Stimulated activated CD4-positive, alpha-beta T cell treated with anti-CD3 and anti-CD28 coated beads, TNF-alpha, amount 100 ng/mL, for 48 hours (primary cell): Measurements from ENCODE around the gene FNIP2.
"Not testable (repeated sequence)": the region's sequence is repeated elsewhere in the genome, so short reads cannot be mapped to it uniquely, and the experiment has no call there.

ENCODE experiments used
- DNase-seq, 3 donors: peaks; one replicate each; pipeline ENCODE4 v3.0.0-alpha.2; 2020; ENCODE audit warnings: low read depth in 3 of 3

Gene FNIP2

GRCh38 chr4:158870626-158871334 is 102.0 kb downstream of the FNIP2 start:
- DNase-seq, result no peak

- no peak for DNase-seq
These were observed 102.5 kb downstream of the FNIP2 start for GRCh38 chr4:158871335-158871724.

GRCh38 chr4:158873795-158874401 is 105.1 kb downstream of the FNIP2 start:
- no peak for DNase-seq

GRCh38 chr4:158875026-158875425 is 106.2 kb downstream of the FNIP2 start:
- no peak for DNase-seq

GRCh38 chr4:158875455-158875854 is 106.6 kb downstream of the FNIP2 start:
- DNase-seq, result no peak

GRCh38 chr4:158877069-158877468 is 108.2 kb downstream of the FNIP2 start:
- no peak for DNase-seq

- not testable (repeated sequence) for DNase-seq
These were observed 113.3 kb downstream of the FNIP2 start for GRCh38 chr4:158882142-158882541.

- DNase-seq, result no peak
These were observed 115.5 kb downstream of the FNIP2 start for GRCh38 chr4:158884280-158884679.

GRCh38 chr4:158885564-158885963 is 116.7 kb downstream of the FNIP2 start:
- DNase-seq, result no peak

GRCh38 chr4:158890294-158890693 is 121.5 kb downstream of the FNIP2 start:
- DNase-seq, result no peak

- no peak for DNase-seq
These were observed 122.4 kb downstream of the FNIP2 start for GRCh38 chr4:158891256-158891655.

- DNase-seq, result no peak
These were observed 126.0 kb downstream of the FNIP2 start for GRCh38 chr4:158894826-158895225.

- no peak for DNase-seq
These were observed 127.2 kb downstream of the FNIP2 start for GRCh38 chr4:158895797-158896576.

- not testable (repeated sequence) for DNase-seq
These were observed 127.9 kb downstream of the FNIP2 start for GRCh38 chr4:158896577-158897238.

GRCh38 chr4:158900408-158900807 is 131.6 kb downstream of the FNIP2 start:
- not testable (repeated sequence) for DNase-seq

- DNase-seq, result not testable (repeated sequence)
These were observed 133.7 kb downstream of the FNIP2 start for GRCh38 chr4:158902280-158903078.

- no peak for DNase-seq
These were observed 134.2 kb downstream of the FNIP2 start for GRCh38 chr4:158903079-158903456.

GRCh38 chr4:158903472-158904043 is 134.7 kb downstream of the FNIP2 start:
- no peak for DNase-seq

GRCh38 chr4:158904815-158905214 is 136.0 kb downstream of the FNIP2 start:
- DNase-seq, result no peak

- no peak for DNase-seq
These were observed 137.2 kb downstream of the FNIP2 start for GRCh38 chr4:158906073-158906472.

GRCh38 chr4:158912390-158912789 is 143.6 kb downstream of the FNIP2 start:
- DNase-seq, result no peak
